NCI-H524 treated with DMSO at 0.1 percent for 48 hours (cell line): Measurements from ENCODE around the gene CHSY1.

Experiments
- DNase-seq: peaks from one replicate; lab custom pipeline; 2025; lab: John Stamatoyannopoulos, UW

The CHSY1 gene

DNA sequence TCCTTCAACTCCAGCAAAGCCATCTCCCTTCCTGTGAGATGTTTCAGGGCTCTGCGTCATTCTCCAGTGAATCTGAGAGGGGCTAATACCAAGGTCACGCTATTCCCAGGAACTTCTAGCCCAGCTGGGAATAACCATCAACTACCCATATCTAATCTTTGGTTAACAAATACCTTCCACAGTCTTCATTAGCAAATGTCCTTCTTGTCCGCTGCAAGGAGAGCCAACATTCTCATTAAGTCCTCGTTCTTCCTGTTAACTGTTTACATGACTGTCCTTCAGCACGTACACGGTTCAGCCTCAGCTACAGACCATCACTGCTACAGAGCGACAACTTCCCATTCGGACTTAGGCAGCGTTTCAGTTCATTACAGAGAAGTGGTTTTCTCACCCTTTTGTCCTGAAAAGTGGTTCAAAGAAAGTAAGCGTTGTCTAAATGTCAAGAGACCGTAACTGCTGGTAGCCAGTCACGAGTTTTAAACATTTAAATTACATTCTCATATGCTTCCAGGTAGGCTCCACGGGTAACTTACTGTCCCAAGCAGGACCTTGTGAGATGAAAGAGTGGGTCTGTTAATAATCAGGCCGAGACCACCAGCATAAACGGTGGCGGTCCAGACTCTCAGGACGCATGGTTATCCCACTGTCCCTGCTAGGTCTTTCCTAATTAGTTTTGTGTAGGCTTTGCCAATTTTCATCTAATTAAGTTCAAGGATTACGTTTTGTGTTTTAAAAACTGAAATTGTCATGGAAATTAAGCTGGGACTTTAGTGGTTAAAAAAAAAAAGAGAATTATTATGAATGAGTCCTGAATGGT lies 63.8 kb downstream of the CHSY1 start:
- no peak for DNase-seq

DNA sequence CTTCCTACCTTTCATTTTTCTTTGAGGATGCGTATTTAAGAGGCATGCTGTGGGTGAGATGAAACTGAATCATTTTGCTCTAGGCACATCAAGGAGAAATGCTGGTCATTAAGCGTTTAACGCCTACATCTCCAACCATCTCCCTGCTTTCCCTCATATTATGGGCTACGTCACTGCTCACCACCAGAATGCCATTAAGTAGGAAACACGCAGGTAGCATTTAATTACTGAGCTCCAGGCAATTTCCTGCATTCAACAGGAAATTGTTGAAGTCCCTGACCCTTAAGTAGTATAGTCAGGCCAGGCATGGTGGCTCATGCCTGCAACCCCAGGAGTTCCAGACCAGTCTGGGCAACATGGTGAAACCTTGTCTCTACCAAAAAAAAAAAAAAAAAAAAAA lies 66.1 kb downstream of the CHSY1 start:
- no peak for DNase-seq

DNA sequence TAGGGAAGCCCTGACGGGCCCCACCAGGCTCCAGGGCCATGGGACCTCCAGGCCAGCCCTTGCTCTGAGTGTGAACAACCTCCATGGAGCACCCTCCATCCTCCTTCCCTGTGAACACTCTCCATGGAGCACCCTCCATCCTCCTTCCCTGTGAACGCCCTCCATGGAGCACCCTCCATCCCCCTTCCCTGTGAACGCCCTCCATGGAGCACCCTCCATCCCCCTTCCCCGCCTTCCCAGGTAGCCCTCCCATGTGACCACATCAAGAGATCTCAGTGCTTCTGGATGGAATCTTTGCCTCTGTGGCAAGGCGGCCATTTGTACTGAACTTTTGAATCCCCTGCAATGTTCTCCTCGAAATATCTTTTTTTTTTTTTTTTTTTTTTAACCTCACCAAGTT lies 66.5 kb downstream of the CHSY1 start:
- no peak for DNase-seq

DNA sequence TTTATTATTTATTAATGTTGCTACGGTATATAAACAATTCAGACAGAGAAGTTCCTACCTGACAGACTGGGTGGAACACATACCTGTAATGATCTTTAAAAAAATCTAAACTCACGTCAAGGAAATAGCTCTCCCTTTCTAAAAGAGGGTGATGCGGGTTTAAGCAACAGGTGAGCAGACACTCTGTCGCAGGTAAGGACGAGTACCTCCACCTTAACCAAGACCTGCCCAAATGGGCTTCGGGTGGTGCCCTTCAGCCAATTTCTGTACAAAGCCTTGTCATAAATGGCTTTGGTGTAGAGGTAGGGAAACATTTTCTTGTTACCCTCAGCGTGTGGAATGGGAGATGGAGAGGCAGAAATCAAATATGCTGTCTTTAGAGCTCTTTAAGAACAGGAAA lies 67.0 kb downstream of the CHSY1 start:
- no peak for DNase-seq

DNA sequence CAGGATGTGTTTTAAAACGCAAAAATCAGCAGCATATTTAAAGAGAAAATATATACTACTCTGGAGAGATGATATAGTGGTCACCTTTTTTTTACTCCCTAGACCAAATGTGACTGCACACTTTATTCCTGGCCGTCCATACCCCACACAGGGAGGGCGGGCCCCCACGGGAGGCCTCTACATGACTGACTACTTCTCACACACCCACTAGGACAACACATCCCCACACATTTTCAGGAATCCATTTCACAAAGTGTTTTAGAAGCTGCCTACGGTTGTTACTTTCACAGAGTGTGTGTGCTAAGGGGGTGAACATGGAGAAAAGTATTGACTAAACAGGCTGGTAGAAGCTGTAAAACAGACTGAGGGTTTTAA lies 67.9 kb downstream of the CHSY1 start:
- DNase-seq, result no peak

DNA sequence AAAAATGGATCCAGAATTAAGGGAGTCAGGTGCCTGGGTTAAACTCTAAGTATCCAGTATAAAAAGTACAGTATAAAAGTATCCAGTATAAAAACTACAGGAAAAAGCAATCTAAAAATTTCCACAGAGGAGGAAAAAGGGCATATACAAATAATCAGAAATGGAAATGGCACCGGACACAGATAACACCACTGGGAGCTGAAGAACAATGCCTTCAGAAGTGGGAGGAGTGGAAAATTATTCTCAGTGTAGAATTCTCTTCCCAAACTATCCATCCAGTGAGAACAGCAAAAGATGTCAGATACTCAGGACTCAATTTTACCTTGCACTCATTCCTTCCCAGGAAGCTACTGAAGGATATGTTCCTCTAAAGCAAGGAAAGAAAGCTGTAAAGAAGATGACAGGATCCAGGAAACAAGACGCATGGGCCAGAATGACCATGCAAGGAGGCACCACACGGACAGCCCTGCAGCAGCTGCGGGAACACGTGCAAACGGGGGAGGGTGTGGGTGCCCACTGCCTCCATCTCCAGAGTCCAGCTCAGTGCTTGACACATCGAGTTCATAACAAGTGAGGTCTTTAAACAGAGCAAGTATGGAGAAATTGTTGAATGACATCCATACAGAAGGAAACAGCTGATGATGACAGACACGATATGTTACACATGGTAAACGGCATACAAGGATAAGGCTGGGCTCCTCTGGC lies 68.5 kb downstream of the CHSY1 start:
- DNase-seq, result no peak

DNA sequence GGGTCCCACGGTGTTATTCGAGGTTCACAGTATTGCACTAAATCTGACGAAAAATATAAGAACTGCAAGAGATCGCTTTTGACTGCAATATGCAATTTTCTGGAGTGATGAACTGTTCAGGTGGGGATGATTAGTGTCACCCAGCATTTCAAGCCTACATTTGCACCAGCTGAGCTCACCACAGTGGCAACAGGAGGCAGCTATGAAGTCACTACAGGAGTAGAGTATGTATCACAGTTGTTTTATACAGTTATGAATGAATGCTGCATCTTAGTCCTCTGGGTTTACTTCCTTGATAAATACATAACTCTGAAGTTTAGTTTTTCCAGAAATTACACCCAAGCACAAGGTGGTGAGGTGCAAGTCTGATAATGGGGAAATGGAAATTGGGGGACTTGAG lies 69.6 kb downstream of the CHSY1 start:
- no peak for DNase-seq

DNA sequence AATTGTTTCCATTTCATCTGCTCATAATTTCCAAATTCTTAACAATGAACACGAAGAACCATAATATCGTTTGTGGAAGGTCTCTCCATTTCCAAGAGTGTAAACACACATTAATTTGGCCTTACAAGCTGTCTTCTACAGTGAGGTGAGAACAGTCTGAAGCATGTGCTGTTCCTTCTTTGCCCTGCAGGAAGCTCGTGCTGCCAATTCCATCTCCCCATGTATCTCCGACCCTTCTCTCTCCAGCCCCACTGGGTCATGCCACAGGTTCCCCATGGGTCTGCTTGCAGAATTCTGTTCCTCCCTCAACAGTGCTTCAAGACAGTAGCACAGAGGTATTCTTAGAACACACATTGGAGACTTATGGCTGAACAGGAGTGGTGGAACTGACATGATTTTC lies 70.5 kb downstream of the CHSY1 start:
- no peak for DNase-seq

DNA sequence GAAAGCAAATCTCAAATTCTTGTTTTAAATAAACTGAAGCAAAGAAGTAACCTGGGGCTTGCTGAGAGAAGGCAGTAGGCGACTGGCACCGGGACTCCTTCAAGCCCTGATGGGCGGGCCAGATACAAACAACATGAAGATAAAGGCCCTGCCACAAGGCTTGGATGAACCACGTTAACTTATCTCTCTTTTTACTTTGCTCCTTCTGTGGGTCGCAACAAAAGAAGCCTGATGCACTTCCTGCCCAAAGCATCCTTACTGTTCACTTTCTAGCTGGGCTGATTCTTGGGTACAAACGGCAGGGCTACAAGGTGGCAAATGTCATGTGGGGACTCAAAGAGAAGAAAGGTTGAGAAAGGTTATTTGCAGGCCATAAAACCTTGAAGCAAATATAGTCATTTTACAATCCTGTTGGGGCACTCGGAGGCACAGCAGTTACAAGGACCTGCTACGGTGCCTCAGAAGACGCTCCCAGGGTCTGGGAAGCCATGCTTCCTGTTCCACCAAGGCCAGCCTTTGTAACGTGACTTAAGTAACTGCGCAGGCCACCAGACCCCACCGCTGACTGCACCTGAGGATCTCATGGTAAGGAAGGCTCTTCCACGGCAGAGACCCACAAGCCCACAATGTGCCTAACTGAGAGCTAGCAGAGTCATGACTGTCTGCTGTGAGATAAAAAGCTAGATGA lies 71.1 kb downstream of the CHSY1 start:
- no peak for DNase-seq

DNA sequence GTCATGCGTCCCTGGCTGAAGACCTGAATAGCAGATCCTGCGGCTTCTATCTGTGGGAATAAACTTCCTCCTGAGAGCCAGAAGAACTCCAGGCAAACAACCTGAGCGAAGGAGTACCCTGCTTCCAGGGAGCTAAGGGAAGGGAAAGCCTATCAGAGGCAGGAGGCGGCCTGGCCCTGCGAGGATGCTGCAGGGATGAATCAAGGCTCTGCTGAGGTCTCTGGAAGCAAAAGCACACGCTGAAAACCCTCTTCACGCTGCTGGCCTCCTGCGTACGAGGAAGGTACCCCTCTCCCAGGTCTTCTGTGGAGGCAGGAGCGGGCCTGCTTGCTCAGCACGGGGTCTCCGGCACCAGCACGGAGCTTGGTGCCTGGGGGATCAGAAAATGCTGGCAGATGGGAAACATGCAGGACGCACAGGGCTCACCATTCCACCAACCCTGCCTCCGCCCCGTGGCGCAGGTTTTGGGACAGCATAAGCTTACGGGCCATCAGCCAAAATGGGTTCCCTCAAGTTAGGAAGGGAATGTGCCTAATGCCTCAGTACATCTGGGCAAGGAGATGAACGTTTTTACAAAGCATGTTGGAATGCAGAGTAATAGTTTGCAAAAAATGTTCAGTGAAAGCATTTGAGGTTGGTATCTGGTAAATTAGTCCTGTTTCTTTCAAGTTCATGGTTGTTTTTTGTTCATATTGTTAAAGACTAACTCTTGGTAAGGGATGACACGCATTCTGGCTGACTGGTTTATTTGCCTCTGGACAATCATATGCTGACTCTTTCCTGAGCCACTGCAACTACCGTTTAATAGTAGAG lies 72.3 kb downstream of the CHSY1 start:
- DNase-seq, result no peak

DNA sequence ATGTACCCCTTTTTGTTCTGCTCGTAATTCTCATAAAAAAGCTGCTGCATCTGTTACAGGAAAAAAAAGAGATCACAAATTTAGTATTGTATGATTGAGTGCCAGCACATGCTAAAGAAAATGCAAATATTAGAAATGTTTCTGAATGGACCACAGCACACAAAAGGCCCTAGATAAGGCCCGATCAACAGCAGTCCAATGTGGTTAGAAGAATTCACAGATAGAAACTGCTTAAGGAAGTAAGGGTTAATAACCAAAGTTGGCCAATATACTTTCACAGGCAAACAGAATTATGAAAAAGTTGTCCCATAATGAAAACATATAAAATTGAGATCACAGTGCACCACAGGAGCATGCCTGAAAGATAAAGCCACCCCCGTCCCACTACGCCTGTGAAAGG lies 72.9 kb downstream of the CHSY1 start:
- DNase-seq, result no peak

DNA sequence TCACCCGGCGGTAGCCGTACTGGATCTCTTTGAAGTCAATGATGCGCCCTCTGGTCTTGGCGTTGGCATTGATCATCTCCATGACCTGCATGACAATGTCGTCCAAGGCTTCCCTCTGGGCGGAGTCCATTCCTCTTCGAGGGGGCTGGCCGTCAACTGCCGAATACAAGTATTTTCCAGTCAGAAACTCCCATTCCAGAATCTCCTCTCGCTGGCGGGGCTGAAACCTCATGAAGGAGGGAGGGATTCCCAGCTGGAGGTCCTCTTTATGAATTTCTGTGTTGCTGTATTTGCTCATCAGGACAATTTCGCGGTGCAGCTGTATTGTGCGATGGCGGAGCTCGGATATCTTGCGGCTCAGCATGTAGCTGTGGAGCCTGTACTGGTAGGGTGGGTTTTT lies 73.4 kb downstream of the CHSY1 start:
- DNase-seq, result no peak

DNA sequence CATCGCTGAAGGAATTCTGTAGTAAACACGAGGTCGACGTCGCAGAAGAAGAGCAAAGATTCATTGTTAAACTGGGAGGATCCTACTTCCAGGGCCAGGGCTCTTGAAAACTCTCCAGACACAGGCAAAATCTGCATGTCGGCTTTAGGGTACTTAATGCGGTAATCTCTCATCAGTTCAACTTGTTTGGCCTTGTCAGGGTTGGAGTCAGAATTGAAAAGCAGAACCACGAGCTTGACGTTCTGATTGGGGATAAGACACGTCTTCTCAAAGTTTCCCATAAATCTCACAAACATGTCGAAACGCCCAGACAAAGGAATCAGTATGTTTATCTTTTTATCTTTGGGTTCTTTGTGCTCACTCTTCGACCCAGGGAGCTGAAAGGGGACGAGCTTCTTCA lies 74.0 kb downstream of the CHSY1 start:
- no peak for DNase-seq

DNA sequence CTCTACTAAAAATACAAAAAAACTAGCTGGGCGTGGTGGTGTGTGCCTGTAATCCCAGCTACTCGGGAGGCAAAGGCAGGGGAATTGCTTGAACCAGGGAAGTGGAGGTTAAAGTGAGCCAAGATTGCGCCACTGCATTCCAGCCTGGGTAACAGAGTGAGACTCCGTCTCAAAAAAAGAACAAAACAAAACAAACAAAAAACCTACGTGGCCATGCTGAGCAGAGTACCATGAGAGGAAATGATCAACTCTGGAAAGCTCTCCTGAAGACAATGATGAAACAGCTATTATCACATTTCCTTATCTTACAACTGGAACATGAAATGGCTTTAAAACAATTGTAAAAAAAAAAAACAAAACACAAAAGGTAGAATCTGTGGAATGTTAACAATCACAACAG lies 75.2 kb downstream of the CHSY1 start:
- no peak for DNase-seq

DNA sequence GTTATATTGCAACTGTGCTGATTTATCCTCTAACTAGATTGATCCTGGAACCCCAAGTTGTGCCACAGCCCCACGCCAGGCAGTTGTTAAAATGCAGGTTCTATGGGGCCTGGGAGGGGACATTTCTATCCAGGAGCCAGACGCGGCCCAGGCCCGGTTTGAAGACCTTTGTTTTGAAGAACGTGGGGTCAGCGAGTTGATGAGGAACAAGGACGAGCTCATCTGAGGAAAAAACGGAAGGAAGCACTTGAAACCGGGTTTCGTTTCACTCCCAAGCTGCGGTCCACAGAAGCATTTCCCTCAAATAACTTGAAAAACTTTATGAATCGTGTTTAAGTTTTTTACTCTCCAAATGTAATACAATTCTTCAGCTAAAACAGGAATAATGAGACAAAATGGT lies 76.4 kb downstream of the CHSY1 start:
- no peak for DNase-seq

DNA sequence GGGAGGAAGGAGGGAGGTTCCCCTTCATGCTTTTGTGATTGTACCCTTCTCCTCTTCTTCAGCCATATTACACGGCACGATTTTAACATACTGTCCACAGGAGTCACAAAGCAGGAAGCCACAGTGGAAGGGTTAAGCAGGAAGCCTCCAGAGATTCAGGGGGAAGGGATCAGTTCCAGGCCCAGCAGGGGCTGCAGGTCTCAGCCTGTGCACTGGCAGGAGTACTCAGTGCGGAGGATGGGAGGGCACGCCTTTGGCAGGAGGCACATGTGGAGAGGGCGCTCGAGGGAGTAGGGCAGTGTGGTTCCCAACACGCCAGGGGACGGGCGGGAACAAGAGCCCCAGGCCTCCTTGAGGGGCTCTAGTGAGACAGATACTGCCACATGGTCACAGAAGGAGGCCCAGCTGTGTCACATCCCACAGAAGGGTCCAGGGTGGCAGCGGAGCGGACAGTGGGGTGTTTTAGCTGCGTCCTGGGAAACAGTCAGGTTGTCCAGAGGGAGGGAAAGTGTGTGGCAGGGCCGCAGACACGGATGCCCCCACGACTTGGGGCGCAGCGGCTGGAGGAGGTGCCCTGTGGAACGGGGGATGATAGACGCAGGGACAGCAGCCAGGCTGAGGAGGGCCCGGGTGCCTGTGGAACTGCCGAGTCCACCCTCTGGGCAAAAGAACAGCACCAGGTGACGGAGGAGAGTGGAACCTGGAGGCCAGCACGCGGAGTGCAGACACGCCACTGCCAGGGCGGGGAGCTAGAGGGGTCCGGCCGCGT lies 77.5 kb downstream of the CHSY1 start:
- DNase-seq, result no peak

DNA sequence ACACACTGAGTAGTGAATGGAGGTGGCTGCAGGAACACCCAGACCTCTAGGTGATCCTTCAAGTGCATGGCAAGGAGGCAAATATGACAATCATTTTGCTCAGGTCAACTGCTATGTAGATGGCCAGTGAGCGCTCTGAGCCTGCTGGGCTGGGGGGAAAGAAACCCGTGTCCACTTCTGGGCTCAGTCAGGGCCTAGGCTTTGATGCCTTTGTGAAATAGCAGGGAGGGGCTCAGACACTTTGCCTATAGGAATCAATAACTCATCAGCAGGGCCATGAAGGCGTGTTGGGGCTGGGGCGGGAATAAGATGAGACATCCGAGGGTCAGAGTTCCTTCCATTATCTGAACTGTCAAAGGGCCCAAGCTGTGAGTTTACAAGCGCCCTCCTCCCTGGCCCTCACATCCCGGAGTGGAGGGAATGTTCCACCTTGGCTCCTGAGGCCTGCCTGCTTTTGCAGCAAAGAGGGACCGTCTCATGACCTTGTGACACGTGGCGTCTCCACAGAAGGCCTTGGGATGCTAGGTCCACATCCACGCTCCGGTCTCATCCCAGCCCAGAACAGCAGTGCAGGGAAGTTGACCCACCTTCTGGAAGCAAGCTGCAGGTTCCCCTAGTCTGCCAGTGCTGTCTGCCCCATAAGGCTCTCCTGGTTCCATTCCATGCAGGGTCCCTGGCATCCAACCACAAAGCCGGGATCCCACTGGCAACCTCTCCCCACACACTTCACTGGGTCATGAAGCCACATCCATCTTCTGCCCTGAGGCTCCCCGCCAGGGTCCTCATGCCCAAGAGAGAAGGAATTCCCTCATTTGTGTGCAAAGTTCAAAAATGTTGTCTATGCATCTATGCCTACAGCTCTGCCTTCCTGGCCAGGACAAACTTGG lies 78.4 kb downstream of the CHSY1 start:
- DNase-seq, result no peak

DNA sequence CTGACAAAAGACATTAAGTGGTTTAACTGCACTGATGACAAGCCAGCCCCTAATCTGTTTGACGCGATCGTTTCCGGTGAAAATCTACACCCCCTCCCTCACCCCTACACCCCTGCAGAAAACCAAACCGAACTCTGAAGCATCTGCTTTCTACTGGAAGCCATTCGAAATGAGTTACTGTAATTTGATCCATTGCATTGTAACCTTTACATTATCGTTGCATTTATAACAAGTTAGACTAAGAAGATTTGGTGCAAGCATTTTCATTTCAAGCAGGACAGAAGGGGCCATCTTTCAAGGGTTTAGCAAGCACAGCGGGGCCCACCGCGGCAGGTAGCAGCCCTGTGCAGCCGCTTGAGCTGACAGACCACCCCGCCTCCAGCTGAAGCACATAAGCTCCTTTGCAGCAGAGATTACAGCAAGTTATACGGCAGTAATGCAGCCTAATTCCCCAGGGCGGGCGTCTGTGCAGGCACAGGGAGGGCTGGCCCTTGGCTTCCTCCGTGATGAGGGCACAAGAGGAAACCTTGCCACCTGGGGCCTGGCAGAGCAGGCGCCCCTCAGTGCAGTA lies 79.3 kb downstream of the CHSY1 start:
- DNase-seq, result peak; percentile 48

DNA sequence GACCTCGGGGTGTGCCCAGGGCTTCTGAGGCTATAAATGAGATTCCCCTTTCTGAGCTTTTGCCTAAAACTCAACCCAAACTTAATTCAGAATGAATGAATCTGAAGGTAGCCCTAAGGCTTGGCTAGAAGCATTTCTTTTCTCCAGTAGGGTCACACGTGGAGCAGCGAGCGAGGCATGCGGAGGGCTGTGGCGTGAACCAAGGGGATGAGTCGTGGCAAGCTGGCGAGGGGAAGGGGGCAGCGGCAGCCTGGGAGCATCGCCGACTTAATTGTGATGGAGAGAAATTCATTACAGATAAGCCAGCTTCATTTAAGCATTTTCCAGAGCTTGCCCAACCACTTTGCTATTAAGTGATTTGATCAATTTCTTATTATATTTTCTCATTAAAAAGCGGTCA lies 79.9 kb downstream of the CHSY1 start:
- DNase-seq, result no peak
